CD4-positive, CD25-positive, alpha-beta regulatory T cell (primary cell): Measurements from ENCODE around the gene MTR. TPM values are rescaled to one million over a fixed set of nuclear protein-coding genes. Genes with fewer than 3 reads are reported as not detected.

Experiments
- ATAC-seq, 2 donors: fragments of 150-1000 bp; cut with Tn5 transposase; one replicate each; pipeline ENCODE4 v1.10.0; 2021; ENCODE audit warnings: low read depth in 2 of 2, moderate number of reproducible peaks in 2 of 2, moderate library complexity in 1 of 2
- DNase-seq, 3 donors: peaks; one replicate each; pipeline versions ENCODE4 v3.0.0 to v3.0.0-alpha.2; 2012 to 2022; ENCODE audit warnings: mixed read lengths in 1 of 3
- H3K27ac ChIP-seq: one replicate; pipeline ENCODE4 v1.7.0; 2013; ENCODE audit warnings: mild to moderate bottlenecking, low read length; ENCODE audit not compliant: insufficient read depth, poor library complexity, severe bottlenecking
- H3K27me3 ChIP-seq: one replicate; pipeline ENCODE4 v1.7.0; 2013; ENCODE audit warnings: low read length; ENCODE audit not compliant: control insufficient read depth, insufficient read depth
- H3K36me3 ChIP-seq: one replicate; pipeline ENCODE4 v1.7.0; 2013; ENCODE audit warnings: mild to moderate bottlenecking, low read length, moderate library complexity; ENCODE audit not compliant: control insufficient read depth, insufficient read depth
- H3K4me1 ChIP-seq: 2 replicates; pipeline ENCODE4 v1.7.0; 2013; ENCODE audit warnings: mild to moderate bottlenecking, low read length; ENCODE audit not compliant: insufficient read depth, control insufficient read depth, poor library complexity, severe bottlenecking
- H3K4me3 ChIP-seq: one replicate; pipeline ENCODE4 v1.7.0; 2013; ENCODE audit warnings: low read depth, mild to moderate bottlenecking, low read length, moderate library complexity
- H3K9me3 ChIP-seq, 2 experiments: 1 replicate in 1 of 2; 2 replicates in 1 of 2; pipeline ENCODE4 v1.7.0; 2013; ENCODE audit warnings: low read length in 2 of 2, mild to moderate bottlenecking in 1 of 2, moderate library complexity in 1 of 2; ENCODE audit not compliant: control insufficient read depth in 2 of 2
- H3K27ac Mint-ChIP-seq, 3 donors: one replicate each; pipeline ENCODE4 v1.8.0; 2020 to 2022; ENCODE audit warnings: mild to moderate bottlenecking in 3 of 3, mixed read lengths in 3 of 3, moderate library complexity in 2 of 3
- H3K27me3 Mint-ChIP-seq: one replicate; pipeline ENCODE4 v1.8.0; 2022; ENCODE audit warnings: mild to moderate bottlenecking, mixed read lengths
- H3K36me3 Mint-ChIP-seq: one replicate; pipeline ENCODE4 v1.8.0; 2020; ENCODE audit warnings: mixed read lengths
- H3K4me1 Mint-ChIP-seq, 4 donors: one replicate each; pipeline ENCODE4 v1.8.0; 2020 to 2022; ENCODE audit warnings: mixed read lengths in 4 of 4, mild to moderate bottlenecking in 1 of 4
- H3K4me3 Mint-ChIP-seq, 4 donors: one replicate each; pipeline ENCODE4 v1.8.0; 2020 to 2022; ENCODE audit warnings: mild to moderate bottlenecking in 4 of 4, mixed read lengths in 4 of 4, moderate library complexity in 3 of 4
- H3K9me3 Mint-ChIP-seq, 7 donors: one replicate each; pipeline ENCODE4 v1.8.0; 2020 to 2022; ENCODE audit warnings: mixed read lengths in 7 of 7, mild to moderate bottlenecking in 3 of 7, moderate library complexity in 2 of 7
- polyA plus RNA-seq, 4 donors: library from polyadenylated mRNA; unstranded; fragments of 300-500 nt; fragmentation: Illumina TruSeq; gene quantifications; one replicate each; pipeline ENCODE4 v1.2.3, GENCODE V29; 2021
- total RNA-seq: library from RNA; stranded (reverse); gene quantifications from one replicate; pipeline ENCODE4 v1.2.3, GENCODE V29; 2022

MTR gene
- total and polyA plus RNA-seq, 5 donors from 2014 or later: 12.6 to 44.5 (median 14.8) TPM

DNA sequence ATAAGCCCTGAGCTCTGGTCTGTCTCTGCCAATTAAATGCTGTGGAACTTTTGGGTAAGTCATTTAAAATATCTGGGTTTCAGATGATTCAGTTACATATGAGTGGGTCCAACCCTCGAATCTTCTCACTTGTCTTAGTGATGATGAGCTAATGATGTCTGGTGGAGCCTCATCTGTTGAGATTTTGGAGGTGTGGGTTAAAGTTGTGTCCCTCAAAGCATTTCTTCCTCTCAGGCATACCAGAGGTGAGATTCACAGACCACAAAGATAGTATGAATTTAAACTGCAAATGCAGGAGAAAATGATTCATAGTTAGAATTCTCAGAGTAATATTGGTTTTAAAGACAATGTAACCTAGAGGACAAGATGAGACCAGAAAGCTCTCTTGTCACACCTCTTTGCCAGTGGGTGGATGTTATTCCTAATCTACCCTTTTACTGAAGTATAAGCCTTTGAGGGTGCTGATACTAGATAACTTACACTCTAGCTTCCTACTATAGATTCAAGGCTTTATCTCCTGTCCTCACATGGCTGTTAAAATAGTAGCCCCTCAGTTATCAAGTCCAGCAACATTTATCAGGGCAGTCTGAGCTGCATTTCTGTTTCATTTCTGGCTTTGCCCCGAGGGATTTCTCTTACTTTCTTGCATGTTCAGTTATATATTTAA is 118.4 kb downstream of the MTR start:
- Mint-ChIP-seq H3K4me1 (no peaks in the 10 kb centered on the region), H3K27me3 (peaks cover 9% of the 10 kb centered on the region), H3K4me3 (no peak overlapping the region), H3K9me3 (peaks cover 0 to 25% (median 10%) of the 10 kb centered on the region in 7 donors), H3K27ac (no peak overlapping the region), H3K36me3 (peaks cover 11% of the 10 kb centered on the region)
- Histone ChIP-seq H3K9me3 (peaks cover 5 to 9% of the 10 kb centered on the region in 2 experiments), H3K27me3 (no peaks in the 10 kb centered on the region), H3K4me1 (no peaks in the 10 kb centered on the region), H3K4me3 (no peak overlapping the region), H3K27ac (no peak overlapping the region), H3K36me3 (no peaks in the 10 kb centered on the region)
- no peak for ATAC-seq
- no peak for DNase-seq

DNA sequence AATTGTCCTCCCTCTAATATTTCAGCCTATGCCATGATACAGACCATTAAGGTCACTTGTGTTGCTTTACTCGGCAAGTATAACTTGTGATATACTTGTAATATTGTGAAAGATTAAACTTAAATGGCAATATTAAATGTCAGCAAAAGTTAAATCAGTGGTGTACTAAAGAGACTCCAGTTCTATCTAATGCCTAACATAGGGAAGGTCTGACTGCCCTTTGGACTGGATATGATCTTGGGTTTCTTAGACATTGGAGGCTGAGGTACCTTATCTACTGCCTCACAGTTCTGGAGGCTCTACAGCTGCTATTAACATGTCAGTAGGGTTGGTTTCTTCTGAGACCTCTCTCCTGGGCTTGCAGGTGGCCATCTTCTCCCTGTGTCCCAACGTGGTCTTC is 119.3 kb downstream of the MTR start:
- no peaks in the 10 kb centered on the region for H3K27me3 ChIP-seq
- H3K4me3 ChIP-seq: no peak overlapping the region
- no peak overlapping the region for H3K4me3 Mint-ChIP-seq
- H3K4me1 ChIP-seq: no peaks in the 10 kb centered on the region
- H3K36me3 Mint-ChIP-seq: peaks cover 18% of the 10 kb centered on the region
- H3K9me3 Mint-ChIP-seq: peaks cover 0 to 22% (median 7%) of the 10 kb centered on the region in 7 donors
- H3K4me1 Mint-ChIP-seq: no peaks in the 10 kb centered on the region
- H3K27ac ChIP-seq: no peak overlapping the region
- no peak overlapping the region for H3K27ac Mint-ChIP-seq
- ATAC-seq (no peak), DNase-seq (no peak)
- no peaks in the 10 kb centered on the region for H3K36me3 ChIP-seq
- peaks cover 5 to 9% of the 10 kb centered on the region in 2 experiments for H3K9me3 ChIP-seq
- peaks cover 9% of the 10 kb centered on the region for H3K27me3 Mint-ChIP-seq

DNA sequence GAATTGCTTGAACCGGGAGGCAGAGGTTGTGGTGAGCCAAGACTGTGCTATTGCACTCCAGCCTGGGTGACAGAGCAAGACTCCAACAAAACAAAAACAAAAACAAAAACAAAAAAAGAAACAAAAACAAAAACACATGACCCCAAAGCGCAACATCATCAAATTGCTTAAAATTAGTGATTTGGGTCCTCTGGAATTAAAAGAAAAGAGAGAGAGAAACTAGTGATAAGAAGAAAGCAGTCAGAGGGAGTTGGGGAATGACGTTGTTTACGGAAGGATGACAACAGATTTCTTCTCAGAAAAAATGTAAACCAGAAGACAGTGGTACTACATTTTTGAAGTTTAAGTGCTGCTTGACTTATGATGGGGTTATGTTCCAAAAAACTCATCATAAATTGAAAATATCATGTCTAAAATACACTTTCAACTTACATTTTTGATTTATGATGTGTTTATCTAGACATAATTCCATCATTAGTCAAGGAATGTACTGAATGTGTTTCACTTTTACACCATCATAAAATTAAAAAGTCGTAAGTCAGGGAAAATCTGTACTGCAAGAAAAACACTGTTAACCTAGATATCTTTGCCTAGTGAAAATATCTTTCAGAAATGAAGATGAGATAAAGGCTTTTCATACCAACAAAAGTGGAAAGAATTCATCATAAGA is 121.2 kb downstream of the MTR start:
- Histone ChIP-seq H3K27ac (no peak overlapping the region), H3K36me3 (no peaks in the 10 kb centered on the region), H3K9me3 (peaks cover 5 to 9% of the 10 kb centered on the region in 2 experiments), H3K27me3 (no peaks in the 10 kb centered on the region), H3K4me1 (no peaks in the 10 kb centered on the region), H3K4me3 (no peak overlapping the region)
- H3K9me3 Mint-ChIP-seq: peaks cover 0 to 21% (median 7%) of the 10 kb centered on the region in 7 donors
- no peak overlapping the region for H3K4me3 Mint-ChIP-seq
- DNase-seq (no peak), ATAC-seq (no peak)
- peaks cover 24% of the 10 kb centered on the region for H3K36me3 Mint-ChIP-seq
- H3K27ac Mint-ChIP-seq: no peak overlapping the region
- H3K27me3 Mint-ChIP-seq: peaks cover 9% of the 10 kb centered on the region
- no peaks in the 10 kb centered on the region for H3K4me1 Mint-ChIP-seq

DNA sequence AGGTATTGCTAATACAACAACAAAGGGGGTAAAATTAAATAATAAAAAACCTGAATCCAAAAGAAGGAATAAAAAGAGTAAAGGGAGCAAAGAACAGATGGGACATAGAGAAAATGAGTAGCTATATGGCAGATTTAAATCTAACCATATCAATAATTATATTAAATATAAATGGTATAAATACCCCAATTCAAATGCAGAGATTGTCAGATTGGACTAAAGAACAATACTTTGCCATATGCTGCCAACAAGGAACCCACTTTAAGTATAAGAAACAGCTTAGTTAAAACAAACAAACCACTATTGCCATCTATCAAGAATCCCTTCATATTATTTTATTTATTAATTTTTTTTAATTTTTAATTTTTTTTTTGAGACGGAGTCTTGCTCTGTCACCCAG is 122.4 kb downstream of the MTR start:
- no peaks in the 10 kb centered on the region for H3K36me3 ChIP-seq
- DNase-seq (no peak), ATAC-seq (no peak)
- Mint-ChIP-seq H3K9me3 (peaks cover 0 to 21% (median 8%) of the 10 kb centered on the region in 7 donors), H3K27ac (no peak overlapping the region), H3K36me3 (peaks cover 24% of the 10 kb centered on the region), H3K4me3 (no peak overlapping the region), H3K4me1 (no peaks in the 10 kb centered on the region), H3K27me3 (peaks cover 4% of the 10 kb centered on the region)
- H3K9me3 ChIP-seq: peaks cover 5 to 9% of the 10 kb centered on the region in 2 experiments
- no peaks in the 10 kb centered on the region for H3K4me1 ChIP-seq
- no peaks in the 10 kb centered on the region for H3K27me3 ChIP-seq
- no peak overlapping the region for H3K4me3 ChIP-seq
- H3K27ac ChIP-seq: no peak overlapping the region

DNA sequence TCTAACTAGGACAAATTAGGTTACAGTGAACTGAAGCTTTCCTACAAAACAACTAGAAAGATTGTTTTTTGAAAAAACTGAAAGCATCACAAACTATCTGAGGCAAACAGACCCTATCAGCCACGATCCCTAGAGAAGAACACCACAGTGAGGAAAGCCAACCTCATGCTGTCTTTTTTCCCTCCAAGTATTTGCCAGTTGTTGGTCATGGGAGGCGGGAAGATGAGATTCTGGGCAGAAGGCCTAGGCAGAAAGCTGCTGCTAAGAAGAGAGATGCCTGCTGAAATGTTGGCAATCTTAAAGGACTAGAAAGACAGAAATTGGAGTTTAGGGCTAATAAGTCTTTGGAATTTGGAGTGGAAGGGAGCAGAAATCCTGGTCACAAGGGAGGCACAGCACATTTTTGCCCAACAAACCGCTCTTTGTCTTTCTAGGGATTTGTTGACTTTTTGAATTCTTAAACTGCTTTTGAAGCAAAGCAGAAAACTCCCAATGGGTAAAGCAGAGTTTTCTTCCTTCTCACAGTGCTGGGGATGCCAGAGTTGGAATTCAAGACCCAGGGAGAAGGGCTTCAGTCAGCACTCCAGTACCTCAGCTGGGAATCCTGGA is 125.3 kb downstream of the MTR start:
- H3K36me3 ChIP-seq: no peaks in the 10 kb centered on the region
- Mint-ChIP-seq H3K27ac (no peak overlapping the region), H3K36me3 (peaks cover 24% of the 10 kb centered on the region), H3K9me3 (peaks cover 0 to 17% (median 7%) of the 10 kb centered on the region in 7 donors), H3K4me1 (no peaks in the 10 kb centered on the region), H3K4me3 (no peak overlapping the region), H3K27me3 (peaks cover 4% of the 10 kb centered on the region)
- no peak overlapping the region for H3K4me3 ChIP-seq
- no peak overlapping the region for H3K27ac ChIP-seq
- no peak for DNase-seq
- no peaks in the 10 kb centered on the region for H3K4me1 ChIP-seq
- no peaks in the 10 kb centered on the region for H3K27me3 ChIP-seq
- H3K9me3 ChIP-seq: peaks cover 5 to 9% of the 10 kb centered on the region in 2 experiments
- no peak for ATAC-seq

DNA sequence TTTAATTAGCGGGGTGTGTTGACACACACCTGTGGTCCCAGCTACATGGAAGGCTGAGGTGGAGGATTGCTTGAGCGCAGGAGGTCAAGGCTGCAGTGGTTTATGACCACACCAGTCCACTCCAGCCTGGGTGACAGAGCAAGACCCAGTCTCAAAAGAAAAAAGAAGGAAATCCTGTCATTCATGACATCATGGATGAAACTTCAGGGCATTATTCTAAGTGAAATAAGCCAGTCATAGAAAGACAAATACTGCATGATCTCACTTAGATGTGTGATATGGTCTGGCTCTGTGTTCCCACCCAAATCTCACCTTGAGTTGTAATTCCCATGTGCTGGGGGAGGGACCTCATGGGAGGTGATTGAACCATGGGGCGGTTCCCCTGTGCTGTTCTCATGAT is 126.5 kb downstream of the MTR start:
- Mint-ChIP-seq H3K9me3 (peaks cover 0 to 10% (median 5%) of the 10 kb centered on the region in 7 donors), H3K4me1 (no peaks in the 10 kb centered on the region), H3K27ac (no peak overlapping the region), H3K4me3 (no peak overlapping the region), H3K27me3 (no peaks in the 10 kb centered on the region), H3K36me3 (peaks cover 23% of the 10 kb centered on the region)
- no peaks in the 10 kb centered on the region for H3K27me3 ChIP-seq
- no peak overlapping the region for H3K27ac ChIP-seq
- H3K4me3 ChIP-seq: no peak overlapping the region
- H3K36me3 ChIP-seq: no peaks in the 10 kb centered on the region
- peaks cover 3 to 7% of the 10 kb centered on the region in 2 experiments for H3K9me3 ChIP-seq
- ATAC-seq (no peak), DNase-seq (no peak)
- no peaks in the 10 kb centered on the region for H3K4me1 ChIP-seq

DNA sequence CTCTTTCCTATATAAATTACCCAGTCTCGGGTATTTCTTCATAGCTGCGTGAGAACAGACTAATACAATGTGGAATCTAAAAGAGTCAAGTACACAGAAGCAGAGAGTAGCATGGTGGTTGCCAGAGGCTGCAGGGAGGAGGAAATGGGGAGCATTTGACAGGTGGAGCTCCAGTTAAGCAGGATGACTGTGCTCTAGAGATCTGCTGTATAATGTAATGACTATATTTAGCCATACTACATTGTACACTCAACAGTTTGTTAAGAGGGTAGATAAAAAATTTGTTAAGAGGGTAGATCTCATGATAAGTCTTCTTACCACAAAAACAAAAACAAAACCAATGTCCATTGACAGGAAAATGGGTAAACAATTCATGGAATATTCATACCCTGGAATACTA is 127.1 kb downstream of the MTR start:
- H3K36me3 Mint-ChIP-seq: peaks cover 18% of the 10 kb centered on the region
- peaks cover 2% of the 10 kb centered on the region for H3K27me3 ChIP-seq
- H3K36me3 ChIP-seq: no peaks in the 10 kb centered on the region
- H3K9me3 Mint-ChIP-seq: peaks cover 0 to 6% (median 5%) of the 10 kb centered on the region in 7 donors
- H3K4me1 ChIP-seq: no peaks in the 10 kb centered on the region
- no peaks in the 10 kb centered on the region for H3K4me1 Mint-ChIP-seq
- ATAC-seq (no peak), DNase-seq (no peak)
- H3K4me3 ChIP-seq: no peak overlapping the region
- H3K27me3 Mint-ChIP-seq: no peaks in the 10 kb centered on the region
- H3K4me3 Mint-ChIP-seq: no peak overlapping the region
- H3K9me3 ChIP-seq: peaks cover under 1 to 2% of the 10 kb centered on the region in 2 experiments
- no peak overlapping the region for H3K27ac Mint-ChIP-seq
- H3K27ac ChIP-seq: no peak overlapping the region
